Astrocyte (in vitro differentiated cells and primary cell): ENCODE data around the gene PAAF1. TPM values are rescaled to one million over a fixed set of nuclear protein-coding genes. Genes with fewer than 3 reads are reported as not detected.

ENCODE experiments used
- DNase-seq: peaks from one replicate; pipeline ENCODE4 v3.0.0-alpha.2; 2010; ENCODE audit warnings: low read depth
- FAIRE-seq: peaks from 2 replicates; lab custom pipeline; 2011; peaks lifted over from hg19 to GRCh38; lab: Jason Lieb, UNC
- H2AFZ ChIP-seq: 2 replicates; pipeline ENCODE4 v1.6.0; 2012; ENCODE audit warnings: low read depth, low read length, inconsistent platforms
- H3K27ac ChIP-seq: 2 replicates; pipeline ENCODE4 v1.5.1; 2011; ENCODE audit warnings: low read depth, low read length, inconsistent platforms
- H3K27me3 ChIP-seq: 2 replicates; pipeline ENCODE4 v1.6.0; 2011; ENCODE audit warnings: low read length, inconsistent platforms; ENCODE audit not compliant: insufficient read depth
- H3K36me3 ChIP-seq: 2 replicates; pipeline ENCODE4 v1.5.1; 2011; ENCODE audit warnings: low read length, inconsistent platforms; ENCODE audit not compliant: insufficient read depth
- H3K4me1 ChIP-seq: 2 replicates; pipeline ENCODE4 v1.5.1; 2011; ENCODE audit warnings: low read length, inconsistent platforms; ENCODE audit not compliant: insufficient read depth
- H3K4me2 ChIP-seq: 2 replicates; pipeline ENCODE4 v1.6.0; 2012; ENCODE audit warnings: low read length, inconsistent platforms
- H3K4me3 ChIP-seq: 2 replicates; pipeline ENCODE4 v1.5.1; 2011; ENCODE audit warnings: low read depth, mild to moderate bottlenecking, low read length, inconsistent platforms; ENCODE audit not compliant: insufficient read depth
- H3K79me2 ChIP-seq: 2 replicates; pipeline ENCODE4 v1.6.0; 2012; ENCODE audit warnings: mild to moderate bottlenecking, low read length, inconsistent platforms; ENCODE audit not compliant: insufficient read depth
- H3K9ac ChIP-seq: 2 replicates; pipeline ENCODE4 v1.6.0; 2012; ENCODE audit warnings: mild to moderate bottlenecking, low read length, inconsistent platforms
- H3K9me3 ChIP-seq: 2 replicates; pipeline ENCODE4 v1.5.1; 2012; ENCODE audit warnings: low read depth, mild to moderate bottlenecking, low read length, inconsistent platforms; ENCODE audit not compliant: insufficient read depth
- H4K20me1 ChIP-seq: 2 replicates; pipeline ENCODE4 v1.6.0; 2012; ENCODE audit warnings: low read length, inconsistent platforms; ENCODE audit not compliant: insufficient read depth
- H3K27ac Mint-ChIP-seq: one replicate; pipeline ENCODE4 v1.8.0; 2021; ENCODE audit warnings: mild to moderate bottlenecking, mixed read lengths; ENCODE audit not compliant: unreplicated experiment
- H3K27me3 Mint-ChIP-seq: one replicate; pipeline ENCODE4 v1.8.0; 2021; ENCODE audit warnings: low read depth, mixed read lengths; ENCODE audit not compliant: unreplicated experiment
- H3K36me3 Mint-ChIP-seq: one replicate; pipeline ENCODE4 v1.8.0; 2021; ENCODE audit warnings: low read depth, mixed read lengths; ENCODE audit not compliant: unreplicated experiment
- H3K4me1 Mint-ChIP-seq: one replicate; pipeline ENCODE4 v1.8.0; 2021; ENCODE audit warnings: low read depth, mixed read lengths; ENCODE audit not compliant: unreplicated experiment
- H3K4me3 Mint-ChIP-seq: one replicate; pipeline ENCODE4 v1.8.0; 2021; ENCODE audit warnings: mild to moderate bottlenecking, moderate library complexity, mixed read lengths; ENCODE audit not compliant: unreplicated experiment
- H3K9me3 Mint-ChIP-seq: one replicate; pipeline ENCODE4 v1.8.0; 2021; ENCODE audit warnings: mild to moderate bottlenecking, mixed read lengths; ENCODE audit not compliant: unreplicated experiment
- CTCF ChIP-seq: IDR thresholded peaks from 2 replicates; pipeline ENCODE4 v1.5.1; 2011; ENCODE audit warnings: low read depth, mild to moderate bottlenecking, inconsistent platforms, low read length, moderate library complexity; ENCODE audit not compliant: insufficient read depth
- EZH2 ChIP-seq: IDR thresholded peaks from 2 replicates; pipeline ENCODE4 v1.6.1; 2012; ENCODE audit warnings: mild to moderate bottlenecking, low read length, inconsistent platforms; ENCODE audit not compliant: insufficient read depth
- total RNA-seq: library from RNA; stranded (reverse); gene quantifications from 2 replicates; pipeline ENCODE4 v1.2.1, GENCODE V29; 2021

PAAF1 gene
- total RNA-seq, 1 donor from 2014 or later, result 14.2 TPM

- no peaks in the 10 kb centered on the region for H3K9me3 ChIP-seq
- no peaks in the 10 kb centered on the region for H3K36me3 Mint-ChIP-seq
- H3K27ac ChIP-seq, result no peak overlapping the region
- no peaks in the 10 kb centered on the region for H3K4me1 ChIP-seq
- no peaks in the 10 kb centered on the region for H3K27me3 Mint-ChIP-seq
- TF ChIP-seq CTCF, result no peak
- TF ChIP-seq EZH2, result no peak
- FAIRE-seq (no peak), DNase-seq (no peak)
- no peaks in the 10 kb centered on the region for H3K27me3 ChIP-seq
- no peaks in the 10 kb centered on the region for H4K20me1 ChIP-seq
- peaks cover 3% of the 10 kb centered on the region for H3K4me1 Mint-ChIP-seq
- H3K9me3 Mint-ChIP-seq, result no peaks in the 10 kb centered on the region
- H3K4me3 Mint-ChIP-seq, result no peak overlapping the region
- no peak overlapping the region for H3K9ac ChIP-seq
- H3K4me3 ChIP-seq, result no peak overlapping the region
- no peak overlapping the region for H3K27ac Mint-ChIP-seq
- no peaks in the 10 kb centered on the region for H3K36me3 ChIP-seq
- no peaks in the 10 kb centered on the region for H3K79me2 ChIP-seq
- H2AFZ ChIP-seq, result no peak overlapping the region
- H3K4me2 ChIP-seq, result no peak overlapping the region
Measured at GRCh38 chr11:73856031-73856567, 20.7 kb upstream of the PAAF1 start.

- no peaks in the 10 kb centered on the region for H4K20me1 ChIP-seq
- FAIRE-seq (no peak), DNase-seq (no peak)
Measured at GRCh38 chr11:73859671-73860070, 17.1 kb upstream of the PAAF1 start.

More at GRCh38 chr11:73859671-73860070, 17.1 kb upstream of the PAAF1 start:
- Histone ChIP-seq H3K36me3 (peaks cover 4% of the 10 kb centered on the region), H3K4me1 (no peaks in the 10 kb centered on the region), H3K4me3 (no peak overlapping the region), H3K9ac (no peak overlapping the region), H3K27ac (no peak overlapping the region), H2AFZ (no peak overlapping the region), H3K4me2 (no peak overlapping the region), H3K9me3 (no peaks in the 10 kb centered on the region), H3K79me2 (no peaks in the 10 kb centered on the region), H3K27me3 (no peaks in the 10 kb centered on the region)
- H3K9me3 Mint-ChIP-seq, result no peaks in the 10 kb centered on the region
- no peaks in the 10 kb centered on the region for H3K27me3 Mint-ChIP-seq
- H3K4me3 Mint-ChIP-seq, result no peak overlapping the region
- H3K27ac Mint-ChIP-seq, result no peak overlapping the region
- peaks cover 11% of the 10 kb centered on the region for H3K36me3 Mint-ChIP-seq
- H3K4me1 Mint-ChIP-seq, result peaks cover 3% of the 10 kb centered on the region
- TF ChIP-seq EZH2, result no peak
- TF ChIP-seq CTCF, result no peak
